Measurements from ENCODE around the gene TBL2.
A peak's percentile ranks its signal among the peaks of the same experiment; 100 is the strongest.
"Not testable (repeated sequence)": the region's sequence is repeated elsewhere in the genome, so short reads cannot be mapped to it uniquely, and the experiment has no call there.

The TBL2 gene

GRCh38 chr7:73606801-73607691 is 28.7 kb upstream of the TBL2 start:
- peak; percentile 45 to 58 (median 53) for DNase-seq

- no peak for DNase-seq
Measured at GRCh38 chr7:73605601-73606220, 27.3 kb upstream of the TBL2 start.

GRCh38 chr7:73602721-73603651 is 24.6 kb upstream of the TBL2 start:
- DNase-seq, result no peak

- DNase-seq, result no peak
Measured at GRCh38 chr7:73599916-73600315, 21.5 kb upstream of the TBL2 start.

- DNase-seq, result no peak
Measured at GRCh38 chr7:73599151-73599882, 20.9 kb upstream of the TBL2 start.

GRCh38 chr7:73597978-73598782 is 19.8 kb upstream of the TBL2 start:
- no peak for DNase-seq

- no peak for DNase-seq
Measured at GRCh38 chr7:73596191-73597065, 18.0 kb upstream of the TBL2 start.

GRCh38 chr7:73595358-73595757 is 17.0 kb upstream of the TBL2 start:
- no peak for DNase-seq

- DNase-seq, result no peak
Measured at GRCh38 chr7:73593207-73594045, 15.0 kb upstream of the TBL2 start.

- DNase-seq, result no peak
Measured at GRCh38 chr7:73586911-73587310, 8.5 kb upstream of the TBL2 start.

- DNase-seq, result no peak
Measured at GRCh38 chr7:73585196-73585595, 6.8 kb upstream of the TBL2 start.

GRCh38 chr7:73582664-73583202 is 4.4 kb upstream of the TBL2 start:
- DNase-seq, result no peak

- not testable (repeated sequence) for DNase-seq
Measured at GRCh38 chr7:73581006-73581405, 2.6 kb upstream of the TBL2 start.

- DNase-seq, result peak in 1 of 4 experiments; percentile 32
Measured at GRCh38 chr7:73577627-73578341, 595 bp downstream of the TBL2 start.

GRCh38 chr7:73573791-73574190 is 4.6 kb downstream of the TBL2 start:
- DNase-seq, result no peak

GRCh38 chr7:73573276-73573675 is 5.1 kb downstream of the TBL2 start:
- DNase-seq, result no peak

GRCh38 chr7:73572767-73573186 is 5.6 kb downstream of the TBL2 start:
- no peak for DNase-seq

- no peak for DNase-seq
Measured at GRCh38 chr7:73570977-73571376, 7.4 kb downstream of the TBL2 start.

GRCh38 chr7:73570521-73570920 is 7.9 kb downstream of the TBL2 start:
- no peak for DNase-seq
